Renal cortex interstitium (tissue), 11 donors: ENCODE results near the gene PRXL2B. TPM values are rescaled to one million over a fixed set of nuclear protein-coding genes. Genes with fewer than 3 reads are reported as not detected.

Experiments
- DNase-seq, 11 donors: peaks; one replicate each; pipeline ENCODE4 v3.0.0-alpha.2; 2013; ENCODE audit warnings: low read depth in 9 of 11, low spot score in 4 of 11; ENCODE audit errors: extremely low read depth in 1 of 11
- polyA plus RNA-seq, 3 donors: library from polyadenylated mRNA; unstranded; fragments of 120-200 nt; gene quantifications; one replicate each; pipeline ENCODE4 v1.2.1, GENCODE V29; 2013; ENCODE audit not compliant: insufficient read length in 3 of 3

The PRXL2B gene
- polyA plus RNA-seq, 3 donors = 36.1 to 45.8 (median 43.5) TPM

- no peak for DNase-seq
Observed at GRCh38 chr1:2591581-2592261, 5.1 kb downstream of the PRXL2B start.

- DNase-seq = no peak
Observed at GRCh38 chr1:2592672-2593071, 6.1 kb downstream of the PRXL2B start.

GRCh38 chr1:2593251-2593878, 6.8 kb downstream of the PRXL2B start:
- DNase-seq = no peak

- peak in 1 of 11 donors; percentile 36 for DNase-seq
Observed at GRCh38 chr1:2594001-2594640, 7.5 kb downstream of the PRXL2B start.

- no peak for DNase-seq
Observed at GRCh38 chr1:2594641-2595131, 8.1 kb downstream of the PRXL2B start.

- DNase-seq = no peak
Observed at GRCh38 chr1:2595261-2595811, 8.8 kb downstream of the PRXL2B start.

GRCh38 chr1:2595812-2596529, 9.4 kb downstream of the PRXL2B start:
- no peak for DNase-seq

GRCh38 chr1:2596530-2597333, 10.2 kb downstream of the PRXL2B start:
- DNase-seq = no peak

GRCh38 chr1:2597441-2598328, 11.1 kb downstream of the PRXL2B start:
- DNase-seq = no peak

GRCh38 chr1:2598329-2598931, 11.9 kb downstream of the PRXL2B start:
- no peak for DNase-seq

GRCh38 chr1:2601721-2602303, 15.2 kb downstream of the PRXL2B start:
- DNase-seq = no peak

GRCh38 chr1:2602311-2602835, 15.8 kb downstream of the PRXL2B start:
- DNase-seq = no peak

GRCh38 chr1:2602866-2603520, 16.4 kb downstream of the PRXL2B start:
- no peak for DNase-seq

GRCh38 chr1:2603521-2604155, 17.1 kb downstream of the PRXL2B start:
- DNase-seq = no peak

- no peak for DNase-seq
Observed at GRCh38 chr1:2604156-2604843, 17.7 kb downstream of the PRXL2B start.
